Measurements from ENCODE around the gene DKK3.

DKK3 gene

DNA sequence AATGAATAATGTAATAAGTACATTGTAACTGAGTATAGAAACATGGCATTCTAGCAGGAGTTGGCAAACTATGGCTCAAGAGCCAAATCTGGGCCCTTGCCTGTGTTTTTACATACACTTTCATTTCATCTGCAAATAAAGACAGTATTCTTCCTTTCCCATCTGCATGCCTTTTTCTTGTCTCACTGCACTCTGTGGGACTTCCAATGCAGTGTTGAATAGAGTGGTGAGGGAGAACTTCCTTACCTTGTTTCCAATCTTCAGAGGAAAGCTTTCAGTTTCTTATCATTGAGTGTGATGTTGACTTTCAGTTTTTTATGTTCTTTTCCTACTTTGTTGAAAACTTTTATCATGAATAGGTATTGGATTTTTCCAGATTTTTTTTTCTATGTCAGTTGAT, 84.6 kb downstream of the DKK3 start:
- DNase-seq (ENCODE audit: insufficient read length, low spot score), result no peak
- no peak for TF ChIP-seq POLR2A (IDR thresholded peaks at IDR 0.05; ENCODE audit: low read depth, low read length)
- FAIRE-seq, result no peak

DNA sequence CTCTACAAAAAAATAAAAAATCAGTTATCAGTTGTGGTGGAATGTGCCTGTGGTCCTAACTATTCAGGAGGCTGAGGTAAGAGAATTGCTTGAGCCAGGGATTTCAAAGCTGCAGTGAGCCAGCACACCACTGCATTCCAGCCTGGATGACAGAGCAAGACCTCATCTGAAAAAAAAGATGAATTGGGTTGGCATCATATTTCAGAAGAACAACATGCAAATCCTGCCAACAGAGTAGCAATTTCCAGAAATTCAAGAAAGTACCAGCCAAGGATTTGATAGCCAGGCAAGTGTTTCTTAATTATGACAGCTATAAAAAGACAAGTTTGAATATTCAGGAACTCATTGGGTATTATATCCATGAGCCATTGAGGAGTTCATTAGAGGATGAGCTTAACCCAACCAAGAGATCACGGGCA, 91.4 kb downstream of the DKK3 start:
- FAIRE-seq, result peak; percentile 90
- no peak for TF ChIP-seq POLR2A (IDR thresholded peaks at IDR 0.05; ENCODE audit: low read depth, low read length)
- DNase-seq (ENCODE audit: insufficient read length, low spot score), result no peak

DNA sequence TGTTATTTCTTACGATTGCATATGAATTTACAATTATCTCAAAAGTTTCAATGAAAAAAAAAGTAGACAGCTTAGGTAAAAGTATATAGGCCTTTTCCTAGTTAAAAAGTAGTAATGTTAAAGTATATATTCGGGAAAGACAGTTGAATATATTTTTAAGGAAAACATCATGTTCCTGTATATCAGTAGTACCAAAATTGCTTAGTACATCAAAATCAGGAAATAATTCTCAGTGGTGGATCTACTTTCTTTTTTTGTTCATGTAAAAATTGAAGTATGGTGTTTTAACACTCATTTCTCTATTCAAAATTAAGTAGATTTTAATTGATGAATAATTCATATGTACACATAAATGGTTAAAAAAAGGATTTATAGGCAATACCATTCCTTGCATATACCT, 92.8 kb downstream of the DKK3 start:
- FAIRE-seq, result no peak
- TF ChIP-seq POLR2A (IDR thresholded peaks at IDR 0.05; ENCODE audit: low read depth, low read length), result no peak
- DNase-seq (ENCODE audit: insufficient read length, low spot score), result no peak

DNA sequence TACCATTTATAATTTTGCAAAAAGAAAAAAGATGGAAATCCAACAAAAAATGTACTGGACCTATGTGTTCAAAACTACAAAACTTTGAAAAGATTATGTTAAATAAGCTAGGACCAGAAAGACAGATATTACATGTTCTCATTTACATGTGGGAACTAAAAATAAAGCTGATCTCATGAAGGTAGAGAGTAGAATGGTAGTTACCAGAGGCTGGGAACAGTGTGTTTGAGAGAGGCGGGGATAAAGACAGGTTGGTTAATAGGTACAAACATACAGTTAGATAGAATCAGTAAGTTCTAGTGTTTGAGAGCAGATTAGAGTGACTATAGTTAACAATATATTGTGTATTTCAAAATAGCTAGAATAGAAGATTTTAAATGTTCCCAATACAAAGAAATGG, 95.0 kb downstream of the DKK3 start:
- TF ChIP-seq POLR2A (IDR thresholded peaks at IDR 0.05; ENCODE audit: low read depth, low read length), result no peak
- DNase-seq (ENCODE audit: insufficient read length, low spot score) (no peak), FAIRE-seq (peak; percentile 11)

All from H54 (cell line).